GM12878 (cell line): ENCODE measurements around the gene FXYD7. TPM values are rescaled to one million over a fixed set of nuclear protein-coding genes. Genes with fewer than 3 reads are reported as not detected.

Source experiments
- ATAC-seq: fragments of 200-7000 bp; cut with Tn5 transposase; 3 replicates; pipeline ENCODE4 v1.9.1; 2020; ENCODE audit warnings: mild to moderate bottlenecking, moderate library complexity
- Bru-seq: library from RNA; stranded (reverse); fragments of 400-500 nt; gene quantifications from one replicate; lab custom pipeline; 2021; lab: Mats Ljungman, UMichigan
- BruChase-seq, 2 experiments: library from RNA; stranded (reverse); fragments of 400-500 nt; gene quantifications; one replicate each; lab custom pipeline; 2021; lab: Mats Ljungman, UMichigan
- BruUV-seq: library from RNA; stranded (reverse); fragments of 400-500 nt; replicated peaks from 2 replicates; lab custom pipeline; 2021; lab: Mats Ljungman, UMichigan
- CTCF ChIA-PET: fragments of 300-600 bp; sonication (Branson Sonifier 250); formaldehyde crosslinking; extraction: SDS; loops from one replicate; lab custom pipeline; 2021; ENCODE audit warnings: inconsistent platforms; lab: Yijun Ruan, JAX
- POLR2A ChIA-PET: fragments of 350-600 bp; formaldehyde crosslinking; extraction: SDS; loops from one replicate; lab custom pipeline; 2021; ENCODE audit warnings: inconsistent platforms; lab: Charles Lee
- RAD21 ChIA-PET: fragments of 300-600 bp; sonication (Branson Sonifier 250); formaldehyde crosslinking; loops from one replicate; lab custom pipeline; 2023; ENCODE audit warnings: antibody characterized with exemption; ENCODE audit not compliant: unreplicated experiment; lab: Charles Lee
- SMC1A ChIA-PET: fragments of 300-600 bp; sonication (Branson Sonifier 250); formaldehyde crosslinking; loops from one replicate; lab custom pipeline; 2023; ENCODE audit not compliant: unreplicated experiment, uncharacterized antibody; lab: Charles Lee
- DNase-seq: peaks from one replicate; pipeline ENCODE4 v3.0.0-alpha.2; 2011; ENCODE audit warnings: low read depth, low spot score
- FAIRE-seq: peaks from 3 replicates; lab custom pipeline; 2011; peaks lifted over from hg19 to GRCh38; lab: Jason Lieb, UNC
- H2AFZ ChIP-seq: 2 replicates; pipeline ENCODE4 v1.6.0; 2011; ENCODE audit warnings: low read depth, low read length, control low read depth; ENCODE audit not compliant: control insufficient read depth
- H3K27ac ChIP-seq: 2 replicates; pipeline ENCODE4 v1.5.1; 2011; ENCODE audit warnings: control low read depth; ENCODE audit not compliant: control insufficient read depth, insufficient read depth
- H3K27me3 ChIP-seq, 2 experiments: replicated peaks in 1 of 2; 2 replicates each; pipeline versions ENCODE4 v1.6.0 to v1.6.1; 2011; ENCODE audit warnings: low read length in 1 of 2; ENCODE audit not compliant: control insufficient read depth in 2 of 2, insufficient read depth in 2 of 2
- H3K36me3 ChIP-seq, 2 experiments: 2 replicates each; pipeline ENCODE4 v1.5.1; 2011; ENCODE audit warnings: low read length in 1 of 2; ENCODE audit not compliant: control insufficient read depth in 2 of 2, insufficient read depth in 2 of 2
- H3K4me1 ChIP-seq: 2 replicates; pipeline ENCODE4 v1.6.1; 2011; ENCODE audit warnings: mild to moderate bottlenecking, low read length, moderate library complexity, mixed read lengths; ENCODE audit not compliant: control insufficient read depth, insufficient read depth
- H3K4me2 ChIP-seq: 2 replicates; pipeline ENCODE4 v1.6.0; 2011; ENCODE audit warnings: control low read depth; ENCODE audit not compliant: control insufficient read depth, insufficient read depth
- H3K4me3 ChIP-seq: fragments of 200-600 bp; sonication (generic); 2 replicates; pipeline ENCODE4 v1.5.1; 2016
- H3K79me2 ChIP-seq: 2 replicates; pipeline ENCODE4 v1.6.0; 2011; ENCODE audit warnings: low read length; ENCODE audit not compliant: control insufficient read depth, insufficient read depth
- H3K9ac ChIP-seq: 2 replicates; pipeline ENCODE4 v1.8.0; 2011; ENCODE audit warnings: low read length, control low read depth, mixed read lengths; ENCODE audit not compliant: control insufficient read depth, insufficient read depth
- H3K9me3 ChIP-seq: replicated peaks from 3 replicates; pipeline ENCODE4 v1.5.1; 2011; ENCODE audit warnings: mild to moderate bottlenecking, low read length; ENCODE audit not compliant: control insufficient read depth, insufficient read depth
- H4K20me1 ChIP-seq: 2 replicates; pipeline ENCODE4 v1.6.0; 2011; ENCODE audit not compliant: control insufficient read depth, insufficient read depth
- BMI1 ChIP-seq: fragments of 450-650 bp; IDR thresholded peaks from 2 replicates; pipeline ENCODE4 v1.6.1; 2016; ENCODE audit warnings: mild to moderate bottlenecking, moderate library complexity, borderline replicate concordance
- HCFC1 ChIP-seq: fragments of 150-350 bp; IDR thresholded peaks from 2 replicates; pipeline ENCODE4 v1.6.1; 2014; ENCODE audit warnings: low read length
- RAD51 ChIP-seq: fragments of 450-650 bp; IDR thresholded peaks from 2 replicates; pipeline ENCODE4 v1.6.1; 2016; ENCODE audit warnings: moderate library complexity, mild to moderate bottlenecking, inconsistent platforms
- SMARCA5 ChIP-seq: fragments of 450-650 bp; IDR thresholded peaks from 2 replicates; pipeline ENCODE4 v1.6.1; 2017; ENCODE audit warnings: mild to moderate bottlenecking
- TCF7 ChIP-seq: IDR thresholded peaks from 2 replicates; pipeline ENCODE4 v1.6.1; 2014; ENCODE audit warnings: antibody characterized with exemption, borderline replicate concordance
- ZNF274 ChIP-seq: IDR thresholded peaks from one replicate; pipeline ENCODE4 v1.8.0; 2011; ENCODE audit not compliant: insufficient read length, insufficient read depth
- WGBS: methylation state at CpG from one replicate; pipeline ENCODE4 v1.1.6; 2016; ENCODE audit warnings: low lambda C conversion rate; ENCODE audit not compliant: insufficient replicate concordance, insufficient coverage; ENCODE audit errors: missing lambda C conversion rate; 5-methylcytosine and 5-hydroxymethylcytosine counted together
- in situ Hi-C: fragments of 300-500 bp; cut with MboI; formaldehyde crosslinking; loops from 9 replicates; pipeline ENCODE4 v1.14.3; 2018; ENCODE audit warnings: mixed read lengths
- intact Hi-C: fragments of 100-400 bp; cut with micrococcal nuclease; formaldehyde crosslinking; loops from one replicate; pipeline ENCODE4 v1.14.2; 2022; ENCODE audit not compliant: unreplicated experiment
- long read RNA-seq, 2 experiments: library from polyadenylated mRNA; unstranded; transcript quantifications; one replicate each; pipeline ENCODE4 v2.0.0, GENCODE V29; 2019 to 2020
- polyA minus RNA-seq, 3 experiments: library from RNA; depleted of rRNA, polyadenylated mRNA; stranded (reverse); fragments of >200 nt; gene quantifications; 2 replicates each; pipeline ENCODE4 v1.2.3, GENCODE V29; 2011
- polyA plus RNA-seq, 11 experiments: library from polyadenylated mRNA; depleted of rRNA in 4 of 11; unstranded in 6 of 11; stranded (reverse) in 5 of 11; fragments of >200 nt; fragmentation: Nextera tagmentation in 4 of 11; fragmentation: Illumina TruSeq in 1 of 11; extraction: Ambion mirVana in 4 of 11; extraction: Trizol in 1 of 11; gene quantifications; 1 replicate in 1 of 11; 2 replicates in 10 of 11; pipeline versions ENCODE4 v1.2.1 to v1.2.3, GENCODE V29; 2011 to 2016; ENCODE audit warnings: inconsistent platforms in 2 of 11, missing spikeins in 2 of 11, low read depth in 1 of 11
- total RNA-seq, 4 experiments: library from RNA; depleted of rRNA in 3 of 4; stranded (reverse); fragments of >200 nt in 3 of 4; fragmentation: Illumina TruSeq in 1 of 4; extraction: Trizol in 1 of 4; gene quantifications; 2 replicates each; pipeline versions ENCODE4 v1.2.1 to v1.2.3, GENCODE V29; 2013 to 2021

Gene FXYD7, protein sequence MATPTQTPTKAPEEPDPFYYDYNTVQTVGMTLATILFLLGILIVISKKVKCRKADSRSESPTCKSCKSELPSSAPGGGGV
- total RNA-seq (2013; cell fraction: nucleolus; rRNA removed) = not detected in 2 replicates
- total RNA-seq (2014; rRNA removed) = not detected in 2 replicates
- not detected in 2 replicates for total RNA-seq (2014; rRNA removed; fragmentation: Illumina TruSeq; extraction: Trizol)
- 0.28 TPM in 1 of 2 replicates, not detected in the other for total RNA-seq (2021)
- polyA plus RNA-seq (2011; ENCODE audit: low read depth) = not detected
- 0.07 and 0.12 TPM in 2 replicates for polyA plus RNA-seq (2011; rRNA removed)
- 0.28 and 0.40 TPM in 2 replicates for polyA plus RNA-seq (2011; cell fraction: cytosol; rRNA removed)
- polyA plus RNA-seq (2011; cell fraction: nucleus; rRNA removed) = 0.53 and 0.67 TPM in 2 replicates
- polyA plus RNA-seq (2012) = 0.15 and 0.19 TPM in 2 replicates
- polyA plus RNA-seq (2014; fragmentation: Illumina TruSeq; extraction: Trizol) = not detected in 2 replicates
- polyA plus RNA-seq (2014; fragmentation: Nextera tagmentation; extraction: Ambion mirVana) = under 1 TPM in 1 of 2 experiments, not detected in 1; 0.07 TPM
- 0.37 TPM in 1 of 2 replicates, not detected in the other for polyA plus RNA-seq (2014; rRNA removed)
- polyA plus RNA-seq (2016; fragmentation: Nextera tagmentation; extraction: Ambion mirVana) = not detected
- polyA minus RNA-seq (2011; rRNA and poly(A)+ RNA removed) = not detected in 2 replicates
- not detected in 2 replicates for polyA minus RNA-seq (2011; cell fraction: cytosol; rRNA and poly(A)+ RNA removed)
- not detected in 2 replicates for polyA minus RNA-seq (2011; cell fraction: nucleus; rRNA and poly(A)+ RNA removed)
- Bru-seq, nascent RNA = percentile 24 among the genes with signal in this experiment
- percentile 12 among the genes with signal in this experiment for BruChase-seq, experiment 1, labeled RNA remaining after a 6-hour chase
- BruChase-seq, experiment 2, labeled RNA remaining after a 2-hour chase = not detected
- long read RNA-seq, experiment 1 = 0 reads
- long read RNA-seq, experiment 2, partial matches to known transcripts = 0 of 1 reads
- long read RNA-seq, experiment 2, other reads (novel, unspliced or antisense) = 1 of 1 reads

DNA sequence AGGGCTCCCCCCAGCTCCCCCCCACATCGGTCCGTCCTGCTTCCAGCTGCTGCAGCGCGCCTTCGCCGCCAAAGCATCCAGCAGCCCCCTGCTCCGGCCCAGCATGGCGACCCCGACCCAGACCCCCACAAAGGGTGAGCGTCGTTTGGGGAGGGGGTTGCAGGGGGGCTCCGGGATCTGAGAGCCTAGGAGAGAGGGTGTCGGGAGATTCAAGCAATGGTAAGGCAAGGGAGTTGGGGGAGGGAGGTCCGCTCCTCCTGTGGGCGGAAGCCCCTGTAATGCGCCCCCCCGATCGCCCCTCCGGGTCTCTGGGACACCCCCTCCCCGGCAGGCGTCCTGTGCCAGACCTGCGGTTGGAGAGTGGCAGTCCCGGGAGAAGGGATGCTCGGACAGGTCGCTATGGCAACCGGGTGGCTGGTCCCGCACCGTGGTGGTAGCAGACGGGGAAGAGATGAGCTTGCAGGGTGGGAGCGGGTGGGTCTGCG, at the start of gene FXYD7:
Gene FXYD7 (plus strand): TSS at position 25 of the 485 bp plus-strand sequence. CDS start 79 bp downstream, at position 104.
- ChIA-PET SMC1A (interaction anchor here (0.6 to 2.4 kb wide), 3 partner anchors 11 to 72 kb away, joined by 3 to 17 read pairs (median 5); partner anchors contain the start of gene FXYD5), RAD21 (interaction anchor here (0.6 to 3.0 kb wide), 4 partner anchors 63 to 365 kb away, joined by 3 to 17 read pairs (median 10); no protein-coding TSS in a partner anchor), CTCF (interaction anchor here (1.4 to 3.3 kb wide), 7 partner anchors 10 to 367 kb away, joined by 4 to 34 read pairs (median 11); partner anchors contain the start of genes FXYD3 and FXYD5), POLR2A (no interaction called here)
- no peak within 1 kb of the TSS for H2AFZ ChIP-seq
- BruUV-seq = no TSS peak
- no peak within 1 kb of the TSS for H3K27ac ChIP-seq
- FAIRE-seq (no peak), DNase-seq (no peak), ATAC-seq (no peak)
- intact Hi-C loops = loop anchor here (5.0 kb wide), 1 partner anchor 104 kb away; the partner anchor contains the start of gene LSR
- no peak for TF ChIP-seq TCF7
- peak; percentile 52; the same call in 1 of the 2 replicates for TF ChIP-seq SMARCA5
- TF ChIP-seq ZNF274 = no peak
- no peak for TF ChIP-seq RAD51
- no peak for TF ChIP-seq BMI1
- TF ChIP-seq HCFC1 = no peak
- H3K4me3 ChIP-seq = peak within 1 kb of the TSS; percentile 27; the same call in 1 of the 2 replicates
- peaks cover 2 to 5% of the 10 kb centered on the region in 2 experiments; a peak in 2 of 4 replicates for H3K27me3 ChIP-seq
- in situ Hi-C loops = no loop called here
- 5% methylated on average over 18 of the region's 31 CpGs for WGBS
- H3K4me1 ChIP-seq = peaks cover 13% of the 10 kb centered on the region
- H3K36me3 ChIP-seq = no peaks in the 10 kb centered on the region
- H3K4me2 ChIP-seq = peak within 1 kb of the TSS; percentile 79
- H3K79me2 ChIP-seq = no peaks in the 10 kb centered on the region
- no peak within 1 kb of the TSS for H3K9ac ChIP-seq
- no peaks in the 10 kb centered on the region for H3K9me3 ChIP-seq
- no peaks in the 10 kb centered on the region for H4K20me1 ChIP-seq
